Right renal pelvis (tissue), 4 donors: Measurements from ENCODE around the gene SMYD1. TPM values are rescaled to one million over a fixed set of nuclear protein-coding genes. Genes with fewer than 3 reads are reported as not detected.

Experiments
- DNase-seq, 4 donors: peaks; one replicate each; pipeline ENCODE4 v3.0.0-alpha.2; 2013; ENCODE audit warnings: low read depth in 4 of 4, low spot score in 3 of 4, missing footprints in 1 of 4
- polyA plus RNA-seq, 4 donors: library from polyadenylated mRNA; unstranded; fragments of 120-200 nt; gene quantifications; one replicate each; pipeline ENCODE4 v1.2.1, GENCODE V29; 2013; ENCODE audit not compliant: insufficient read length in 4 of 4

The SMYD1 gene
- polyA plus RNA-seq, 4 donors = not detected

- peak; percentile 88 to 91 (median 90) for DNase-seq
Measured at GRCh38 chr2:88055371-88056128, 12.1 kb upstream of the SMYD1 start, which contains the start of gene KRCC1. TSS of gene KRCC1 (minus strand) at chr2:88055783. CDS start at chr2:88028563, 27,220 bp downstream.

- DNase-seq = no peak
Measured at GRCh38 chr2:88057437-88057844, 10.2 kb upstream of the SMYD1 start.

- DNase-seq = no peak
Measured at GRCh38 chr2:88058191-88058590, 9.4 kb upstream of the SMYD1 start.

- peak in 1 of 4 donors; percentile 5 for DNase-seq
Measured at GRCh38 chr2:88059979-88060906, 7.4 kb upstream of the SMYD1 start.

GRCh38 chr2:88060907-88061275 is 6.7 kb upstream of the SMYD1 start:
- no peak for DNase-seq

GRCh38 chr2:88061295-88061694 is 6.3 kb upstream of the SMYD1 start:
- DNase-seq = no peak

- DNase-seq = no peak
Measured at GRCh38 chr2:88066543-88066942, 1.1 kb upstream of the SMYD1 start.

- DNase-seq = no peak
Measured at GRCh38 chr2:88067189-88067588, 436 bp upstream of the SMYD1 start.

GRCh38 chr2:88068044-88068443 is 419 bp downstream of the SMYD1 start:
- no peak for DNase-seq

GRCh38 chr2:88069117-88069516 is 1.5 kb downstream of the SMYD1 start:
- no peak for DNase-seq

- no peak for DNase-seq
Measured at GRCh38 chr2:88070055-88070454, 2.4 kb downstream of the SMYD1 start.

GRCh38 chr2:88071365-88071764 is 3.7 kb downstream of the SMYD1 start:
- DNase-seq = no peak

GRCh38 chr2:88074150-88074549 is 6.5 kb downstream of the SMYD1 start:
- no peak for DNase-seq

GRCh38 chr2:88074854-88075292 is 7.2 kb downstream of the SMYD1 start:
- no peak for DNase-seq

- DNase-seq = no peak
Measured at GRCh38 chr2:88077080-88077479, 9.5 kb downstream of the SMYD1 start.

- DNase-seq = no peak
Measured at GRCh38 chr2:88078643-88079172, 11.1 kb downstream of the SMYD1 start.

GRCh38 chr2:88080545-88080944 is 12.9 kb downstream of the SMYD1 start:
- no peak for DNase-seq

- no peak for DNase-seq
Measured at GRCh38 chr2:88081924-88082608, 14.4 kb downstream of the SMYD1 start.

- DNase-seq = no peak
Measured at GRCh38 chr2:88082781-88083180, 15.2 kb downstream of the SMYD1 start.

GRCh38 chr2:88085099-88085498 is 17.5 kb downstream of the SMYD1 start:
- no peak for DNase-seq

- DNase-seq = no peak
Measured at GRCh38 chr2:88085602-88086001, 18.0 kb downstream of the SMYD1 start.
